DMS153 treated with DMSO at 0.1 percent for 48 hours (cell line): ENCODE data around the gene ESRRA.

ENCODE experiments used
- DNase-seq: peaks from one replicate; lab custom pipeline; 2025; ENCODE audit not compliant: unreplicated experiment; lab: John Stamatoyannopoulos, UW

ESRRA gene

GRCh38 chr11:64291262-64291751 lies 14.0 kb upstream of the ESRRA start, which contains the start of gene KCNK4:
KCNK4 (plus strand) TSS chr11:64291302; CDS start chr11:64293019, 1,717 bp downstream.
- DNase-seq = no peak

GRCh38 chr11:64291752-64292459 lies 13.4 kb upstream of the ESRRA start:
- DNase-seq = no peak

DNA sequence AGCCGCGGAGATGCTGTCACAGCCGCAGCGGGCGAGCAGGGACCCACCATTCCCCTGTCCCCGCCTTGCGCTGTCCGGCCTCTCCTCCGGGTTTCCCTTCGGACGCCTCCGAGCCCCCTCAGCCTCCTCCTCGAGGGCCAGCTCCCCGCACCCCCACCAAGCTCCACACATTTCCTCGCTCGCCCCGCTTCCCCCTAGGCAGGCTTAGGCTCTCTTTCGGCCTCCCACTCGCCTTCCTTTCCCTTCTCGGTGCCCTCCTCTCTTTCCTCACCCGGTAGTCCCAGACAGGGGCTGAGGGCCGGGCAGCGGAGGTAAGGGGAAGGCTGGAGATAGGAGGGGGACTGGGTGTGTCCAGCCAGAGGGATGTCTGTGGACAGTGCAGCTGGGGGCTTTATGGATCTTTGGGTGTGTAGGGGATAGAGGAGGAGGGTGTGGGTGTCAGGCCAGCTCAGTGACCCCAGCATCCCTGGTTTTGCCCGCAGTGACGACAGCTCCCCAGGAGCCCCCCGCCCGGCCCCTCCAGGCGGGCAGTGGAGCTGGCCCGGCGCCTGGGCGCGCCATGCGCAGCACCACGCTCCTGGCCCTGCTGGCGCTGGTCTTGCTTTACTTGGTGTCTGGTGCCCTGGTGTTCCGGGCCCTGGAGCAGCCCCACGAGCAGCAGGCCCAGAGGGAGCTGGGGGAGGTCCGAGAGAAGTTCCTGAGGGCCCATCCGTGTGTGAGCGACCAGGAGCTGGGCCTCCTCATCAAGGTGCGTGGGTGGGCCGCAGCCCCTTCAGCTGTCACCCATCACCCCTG lies 12.7 kb upstream of the ESRRA start:
- no peak for DNase-seq

DNA sequence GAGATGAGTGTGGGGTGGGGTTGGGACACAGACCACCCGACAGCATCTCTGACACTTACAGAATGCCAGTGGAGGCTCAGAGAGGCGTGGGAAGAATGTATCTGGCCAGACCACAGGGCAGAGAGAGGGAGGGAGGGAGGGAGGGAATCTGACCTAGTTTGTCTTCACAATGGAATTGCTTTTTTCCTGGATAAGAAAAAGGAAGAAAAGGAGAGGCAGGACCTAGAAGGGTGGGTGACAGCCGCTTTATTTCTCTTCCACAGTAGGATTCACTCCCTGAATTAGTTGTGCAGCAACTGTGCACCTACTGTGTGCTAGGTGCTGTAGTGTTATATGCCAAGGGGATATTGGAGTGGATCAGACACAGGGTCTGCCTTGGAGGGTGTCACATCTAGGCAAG lies 10.6 kb upstream of the ESRRA start:
- DNase-seq = no peak

GRCh38 chr11:64295760-64296159 lies 9.6 kb upstream of the ESRRA start:
- no peak for DNase-seq

- no peak for DNase-seq
Observed at GRCh38 chr11:64296236-64296635, 9.1 kb upstream of the ESRRA start.

- no peak for DNase-seq
Observed at GRCh38 chr11:64296830-64297698, 8.3 kb upstream of the ESRRA start.

GRCh38 chr11:64297699-64298358 lies 7.5 kb upstream of the ESRRA start:
- DNase-seq = no peak

GRCh38 chr11:64298966-64299846 lies 6.1 kb upstream of the ESRRA start:
- no peak for DNase-seq

GRCh38 chr11:64299847-64300648 lies 5.3 kb upstream of the ESRRA start, which contains the start of gene CATSPERZ:
CATSPERZ (plus strand) TSS chr11:64300358; CDS start chr11:64300411, 53 bp downstream.
- DNase-seq = no peak

DNA sequence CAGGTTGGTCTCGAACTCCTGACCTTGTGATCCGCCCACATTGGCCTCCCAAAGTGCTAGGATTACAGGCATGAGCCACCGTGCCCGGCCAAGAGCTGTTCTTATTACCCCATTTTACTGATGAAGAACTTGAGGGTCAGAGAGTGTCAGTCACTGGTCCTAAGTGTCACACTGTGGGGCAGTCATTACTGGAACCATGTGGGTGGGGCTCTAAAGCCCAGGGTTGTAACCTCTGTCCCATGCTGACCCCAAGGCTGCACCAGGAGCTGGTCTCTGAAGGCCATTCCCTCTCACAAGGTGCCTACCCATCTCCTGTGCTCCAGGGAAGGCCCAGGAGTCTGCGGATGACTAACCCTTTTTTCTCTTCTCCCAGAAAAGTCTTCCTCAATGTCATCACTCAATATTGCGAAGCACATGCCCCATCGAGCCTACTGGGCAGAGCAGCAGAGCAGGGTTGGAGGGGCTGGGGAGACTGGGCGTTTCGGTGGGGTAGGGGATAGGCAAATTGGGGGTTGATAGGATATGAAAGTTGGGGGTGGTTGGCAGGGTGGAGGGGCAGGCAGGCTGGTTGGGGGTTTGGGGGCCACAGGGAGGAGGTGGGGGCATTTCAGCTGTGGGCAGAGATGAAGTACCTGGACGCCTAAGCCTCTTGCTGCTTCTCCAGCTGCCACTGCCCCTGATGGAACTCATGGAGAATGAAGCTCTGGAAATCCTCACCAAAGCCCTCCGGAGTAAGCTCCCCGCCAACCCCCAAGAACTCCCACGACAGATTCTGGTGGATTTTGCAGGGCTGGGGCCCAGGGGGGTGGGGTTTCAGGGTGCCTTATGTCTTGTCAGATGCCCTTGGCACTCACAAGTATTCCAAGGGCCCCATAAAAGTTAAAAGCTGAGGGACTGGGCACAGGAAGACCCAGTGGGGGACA lies 2.0 kb upstream of the ESRRA start:
- no peak for DNase-seq

DNA sequence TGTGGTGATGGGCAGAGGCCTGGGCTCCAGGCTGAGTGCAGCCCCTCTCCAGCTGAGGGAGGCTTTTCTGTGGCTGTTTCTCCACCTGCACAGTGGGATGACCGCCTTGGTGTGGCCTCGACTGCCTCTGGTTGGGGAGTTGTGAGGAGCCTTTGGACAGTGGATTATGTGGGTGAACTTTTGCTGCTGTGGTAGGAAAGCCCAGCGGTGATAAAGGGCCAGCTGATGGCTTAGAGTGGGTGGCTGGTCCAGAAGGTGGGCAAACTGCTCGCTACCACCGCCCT lies 1.4 kb upstream of the ESRRA start:
- no peak for DNase-seq

DNA sequence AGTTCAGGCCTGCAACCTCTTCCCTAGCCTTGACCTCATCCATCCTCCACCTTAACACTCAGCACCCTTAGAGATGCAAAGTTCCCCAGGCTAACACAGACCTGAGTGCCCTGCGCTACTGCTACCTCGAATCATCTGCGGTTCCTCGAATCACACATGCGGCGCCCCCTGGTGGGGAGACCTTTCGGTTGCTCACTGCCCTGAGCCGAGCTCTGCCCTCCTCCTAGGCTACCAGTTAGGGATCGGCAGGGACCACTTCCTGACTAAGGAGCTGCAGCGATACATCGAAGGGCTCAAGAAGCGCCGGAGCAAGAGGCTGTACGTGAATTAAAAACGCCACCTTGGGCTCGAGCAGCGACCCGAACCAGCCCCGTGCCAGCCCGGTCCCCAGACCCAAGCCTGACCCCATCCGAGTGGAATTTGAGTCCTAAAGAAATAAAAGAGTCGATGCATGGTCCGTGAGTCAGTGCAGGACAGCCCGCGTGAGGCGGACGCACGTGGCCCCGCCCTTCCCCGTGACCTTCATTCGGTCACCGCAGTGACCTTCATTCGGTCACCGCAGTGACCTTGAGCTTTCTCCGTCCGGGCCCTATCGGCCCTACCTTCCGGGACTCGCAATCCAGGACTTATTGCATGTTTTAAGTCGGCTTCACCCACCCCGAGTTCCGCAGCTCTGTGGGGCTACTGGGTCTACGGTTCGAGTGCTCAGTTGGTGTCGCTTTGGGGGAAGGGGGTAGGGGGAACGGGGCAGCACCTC lies 830 bp upstream of the ESRRA start:
- DNase-seq = peak; percentile 83

GRCh38 chr11:64305691-64306562 lies 603 bp downstream of the ESRRA start:
- peak; percentile 10 for DNase-seq

DNA sequence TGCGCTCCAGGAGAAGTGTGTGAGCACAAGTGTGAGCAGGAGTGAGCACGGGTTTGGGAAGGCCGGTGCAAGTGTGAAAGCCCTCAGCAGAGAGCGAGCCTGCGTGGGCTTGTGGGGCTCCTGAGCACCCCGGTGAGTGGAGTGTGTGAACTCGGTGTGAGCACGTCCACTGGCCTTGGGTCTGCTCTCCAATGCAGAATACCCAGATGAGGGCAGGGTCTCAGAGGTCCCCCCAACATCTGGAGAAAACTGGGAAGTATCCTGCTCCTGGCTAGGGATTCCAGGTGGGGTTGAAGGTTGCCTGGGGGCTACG lies 1.2 kb downstream of the ESRRA start:
- no peak for DNase-seq

DNA sequence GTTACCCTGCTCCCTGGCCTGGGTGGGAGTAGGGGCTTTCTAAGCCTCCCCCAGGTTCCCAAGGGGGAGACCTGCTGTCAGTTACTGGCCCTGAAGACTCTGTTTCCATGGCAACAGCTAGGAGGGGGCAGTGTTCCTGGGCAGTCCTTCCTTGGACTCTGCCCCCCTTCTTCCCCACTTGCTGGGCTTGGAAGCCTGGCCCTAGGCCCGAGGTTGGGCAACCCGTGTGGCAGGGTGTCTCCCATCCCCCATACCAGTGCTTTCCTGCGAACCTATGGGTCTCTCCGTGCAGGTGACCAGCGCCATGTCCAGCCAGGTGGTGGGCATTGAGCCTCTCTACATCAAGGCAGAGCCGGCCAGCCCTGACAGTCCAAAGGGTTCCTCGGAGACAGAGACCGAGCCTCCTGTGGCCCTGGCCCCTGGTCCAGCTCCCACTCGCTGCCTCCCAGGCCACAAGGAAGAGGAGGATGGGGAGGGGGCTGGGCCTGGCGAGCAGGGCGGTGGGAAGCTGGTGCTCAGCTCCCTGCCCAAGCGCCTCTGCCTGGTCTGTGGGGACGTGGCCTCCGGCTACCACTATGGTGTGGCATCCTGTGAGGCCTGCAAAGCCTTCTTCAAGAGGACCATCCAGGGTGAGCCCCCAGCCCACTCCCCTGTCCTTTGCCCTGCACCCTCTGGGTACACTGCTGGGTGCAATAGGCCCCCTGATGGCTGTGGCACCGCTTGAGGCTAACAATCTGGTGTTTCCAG lies 1.7 kb downstream of the ESRRA start:
- DNase-seq = no peak
